Measurements from ENCODE around the gene QRICH1. TPM values are rescaled to one million over a fixed set of nuclear protein-coding genes. Genes with fewer than 3 reads are reported as not detected.

The QRICH1 gene
- total RNA-seq, 1 donor from 2014 or later = 136 TPM

DNA sequence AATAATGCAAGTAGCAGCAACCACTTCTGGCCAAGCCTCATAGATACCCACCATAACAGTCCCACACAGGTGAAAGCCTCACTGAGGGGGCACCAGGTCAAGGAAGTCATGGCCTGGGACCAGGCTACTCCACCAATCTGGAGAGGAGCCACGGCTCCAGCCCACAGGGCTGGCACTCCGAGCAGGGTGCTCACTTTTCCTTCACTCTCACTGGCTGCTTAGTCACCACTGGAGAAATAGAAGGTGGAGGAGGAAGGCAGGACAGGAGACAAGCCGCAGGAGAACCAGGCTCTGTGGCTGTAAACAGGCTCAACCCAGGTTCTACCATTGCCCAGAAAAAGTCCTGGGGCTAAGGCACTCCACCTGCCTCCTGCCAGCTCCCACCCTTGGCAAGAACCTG lies 25.6 kb upstream of the QRICH1 start:
- Mint-ChIP-seq H3K36me3 (ENCODE audit: low read depth, unreplicated experiment) (peaks cover 24% of the 10 kb centered on the region), H3K27me3 (ENCODE audit: unreplicated experiment) (peaks cover 2% of the 10 kb centered on the region), H3K4me3 (ENCODE audit: unreplicated experiment) (no peak overlapping the region), H3K27ac (ENCODE audit: unreplicated experiment) (peak overlapping the region; percentile 92), H3K4me1 (ENCODE audit: unreplicated experiment) (peaks cover 5% of the 10 kb centered on the region), H3K9me3 (ENCODE audit: unreplicated experiment) (no peaks in the 10 kb centered on the region)
- no peak for DNase-seq (ENCODE audit: low spot score)
- TF ChIP-seq, protein P1, sequence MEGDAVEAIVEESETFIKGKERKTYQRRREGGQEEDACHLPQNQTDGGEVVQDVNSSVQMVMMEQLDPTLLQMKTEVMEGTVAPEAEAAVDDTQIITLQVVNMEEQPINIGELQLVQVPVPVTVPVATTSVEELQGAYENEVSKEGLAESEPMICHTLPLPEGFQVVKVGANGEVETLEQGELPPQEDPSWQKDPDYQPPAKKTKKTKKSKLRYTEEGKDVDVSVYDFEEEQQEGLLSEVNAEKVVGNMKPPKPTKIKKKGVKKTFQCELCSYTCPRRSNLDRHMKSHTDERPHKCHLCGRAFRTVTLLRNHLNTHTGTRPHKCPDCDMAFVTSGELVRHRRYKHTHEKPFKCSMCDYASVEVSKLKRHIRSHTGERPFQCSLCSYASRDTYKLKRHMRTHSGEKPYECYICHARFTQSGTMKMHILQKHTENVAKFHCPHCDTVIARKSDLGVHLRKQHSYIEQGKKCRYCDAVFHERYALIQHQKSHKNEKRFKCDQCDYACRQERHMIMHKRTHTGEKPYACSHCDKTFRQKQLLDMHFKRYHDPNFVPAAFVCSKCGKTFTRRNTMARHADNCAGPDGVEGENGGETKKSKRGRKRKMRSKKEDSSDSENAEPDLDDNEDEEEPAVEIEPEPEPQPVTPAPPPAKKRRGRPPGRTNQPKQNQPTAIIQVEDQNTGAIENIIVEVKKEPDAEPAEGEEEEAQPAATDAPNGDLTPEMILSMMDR (IDR thresholded peaks at IDR 0.05; ENCODE audit: unreplicated experiment) = no peak

DNA sequence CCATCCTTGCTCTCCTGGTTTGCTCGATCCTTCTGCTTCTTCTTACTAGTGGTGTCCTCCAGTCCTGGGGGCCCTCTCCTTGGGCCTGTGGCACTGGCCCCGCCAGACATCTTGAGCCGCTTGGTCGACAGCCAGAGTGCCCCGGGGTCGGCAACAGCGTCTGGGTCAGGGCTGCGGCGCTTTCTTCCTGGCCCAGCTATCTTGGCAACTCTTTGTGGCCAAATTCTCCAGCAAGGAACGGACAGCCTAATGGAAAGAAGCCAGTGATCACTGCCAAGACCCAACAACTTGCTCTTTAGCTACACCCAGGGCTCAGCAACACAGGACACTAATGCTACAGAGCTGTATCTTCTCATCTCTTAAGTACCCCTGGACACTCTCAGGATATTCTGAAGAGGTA lies 25.2 kb upstream of the QRICH1 start:
- Mint-ChIP-seq H3K4me1 (ENCODE audit: unreplicated experiment) (peaks cover 5% of the 10 kb centered on the region), H3K27me3 (ENCODE audit: unreplicated experiment) (peaks cover 2% of the 10 kb centered on the region), H3K4me3 (ENCODE audit: unreplicated experiment) (peak overlapping the region; percentile 25), H3K36me3 (ENCODE audit: low read depth, unreplicated experiment) (peaks cover 25% of the 10 kb centered on the region), H3K27ac (ENCODE audit: unreplicated experiment) (peak overlapping the region; percentile 72), H3K9me3 (ENCODE audit: unreplicated experiment) (no peaks in the 10 kb centered on the region)
- no peak for DNase-seq (ENCODE audit: low spot score)
- TF ChIP-seq, protein P1 (IDR thresholded peaks at IDR 0.05; ENCODE audit: unreplicated experiment) = no peak

DNA sequence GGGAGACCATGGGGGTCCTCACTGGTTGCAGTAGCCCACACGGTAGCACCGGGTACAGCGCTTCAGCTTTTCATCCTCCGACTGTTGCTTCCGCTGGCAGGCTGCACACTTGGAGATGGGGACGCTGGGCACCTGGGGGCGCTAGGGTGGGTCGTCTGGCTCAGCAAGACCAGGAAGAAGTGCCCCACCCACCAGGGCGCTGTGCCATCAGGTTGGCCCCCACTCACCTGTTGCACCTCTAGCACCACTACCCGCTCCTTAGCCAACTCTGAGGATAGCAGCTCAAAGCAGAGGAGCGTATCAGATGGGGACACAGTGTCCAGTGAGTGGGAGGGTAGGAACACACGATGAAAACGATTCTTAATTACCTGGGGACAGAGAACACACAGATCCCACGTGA lies 18.4 kb upstream of the QRICH1 start:
- Mint-ChIP-seq H3K4me3 (ENCODE audit: unreplicated experiment) (no peak overlapping the region), H3K27ac (ENCODE audit: unreplicated experiment) (no peak overlapping the region), H3K36me3 (ENCODE audit: low read depth, unreplicated experiment) (peaks cover 45% of the 10 kb centered on the region), H3K4me1 (ENCODE audit: unreplicated experiment) (no peaks in the 10 kb centered on the region), H3K9me3 (ENCODE audit: unreplicated experiment) (no peaks in the 10 kb centered on the region), H3K27me3 (ENCODE audit: unreplicated experiment) (no peaks in the 10 kb centered on the region)
- TF ChIP-seq, protein P1 (IDR thresholded peaks at IDR 0.05; ENCODE audit: unreplicated experiment) = no peak
- no peak for DNase-seq (ENCODE audit: low spot score)

DNA sequence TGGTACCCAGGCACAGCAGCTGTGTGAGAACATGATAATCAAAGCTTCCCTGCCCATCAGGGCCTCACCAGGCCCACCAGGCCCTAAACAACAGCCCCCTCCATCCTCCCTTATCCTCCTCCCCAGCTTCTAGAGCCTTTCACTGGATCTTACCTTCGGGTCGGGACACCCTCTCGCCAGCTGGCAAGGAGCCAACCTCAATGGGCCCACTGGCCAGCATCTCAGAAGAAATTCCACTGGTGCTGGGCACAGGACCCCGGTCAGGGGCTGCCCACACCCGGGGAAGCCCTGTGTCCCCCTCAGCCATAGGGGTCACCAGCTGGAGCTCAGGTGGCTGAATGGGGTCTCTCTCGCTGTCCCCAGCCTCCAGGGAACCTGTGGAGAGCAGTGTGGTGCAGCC lies 17.5 kb upstream of the QRICH1 start:
- H3K4me1 Mint-ChIP-seq (ENCODE audit: unreplicated experiment) = no peaks in the 10 kb centered on the region
- no peak for DNase-seq (ENCODE audit: low spot score)
- no peaks in the 10 kb centered on the region for H3K27me3 Mint-ChIP-seq (ENCODE audit: unreplicated experiment)
- TF ChIP-seq, protein P1 (IDR thresholded peaks at IDR 0.05; ENCODE audit: unreplicated experiment) = no peak
- H3K27ac Mint-ChIP-seq (ENCODE audit: unreplicated experiment) = no peak overlapping the region
- H3K36me3 Mint-ChIP-seq (ENCODE audit: low read depth, unreplicated experiment) = peaks cover 42% of the 10 kb centered on the region
- no peak overlapping the region for H3K4me3 Mint-ChIP-seq (ENCODE audit: unreplicated experiment)
- H3K9me3 Mint-ChIP-seq (ENCODE audit: unreplicated experiment) = no peaks in the 10 kb centered on the region

DNA sequence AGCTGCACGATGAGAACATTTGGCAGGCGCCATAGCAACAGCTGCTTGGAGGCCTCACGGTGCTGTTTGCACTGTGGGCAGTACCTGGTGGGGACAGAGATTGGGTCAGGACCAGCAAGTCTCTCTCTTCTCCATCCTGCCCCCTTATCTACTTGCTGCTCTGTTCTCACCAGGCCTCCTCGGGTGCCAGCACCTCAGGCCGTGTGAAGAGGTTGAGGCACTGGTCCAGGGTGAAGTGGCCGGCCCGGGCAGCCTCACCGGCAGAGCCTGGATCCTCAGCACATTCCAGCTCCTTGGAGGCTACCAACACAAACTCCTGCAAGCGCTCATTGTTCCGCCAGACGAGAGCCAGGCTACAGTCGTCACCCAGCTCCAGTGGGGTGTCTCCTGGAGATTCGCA lies 16.9 kb upstream of the QRICH1 start:
- peaks cover under 1% of the 10 kb centered on the region for H3K27me3 Mint-ChIP-seq (ENCODE audit: unreplicated experiment)
- no peak overlapping the region for H3K4me3 Mint-ChIP-seq (ENCODE audit: unreplicated experiment)
- TF ChIP-seq, protein P1 (IDR thresholded peaks at IDR 0.05; ENCODE audit: unreplicated experiment) = no peak
- H3K36me3 Mint-ChIP-seq (ENCODE audit: low read depth, unreplicated experiment) = peaks cover 41% of the 10 kb centered on the region
- DNase-seq (ENCODE audit: low spot score) = no peak
- no peaks in the 10 kb centered on the region for H3K9me3 Mint-ChIP-seq (ENCODE audit: unreplicated experiment)
- H3K27ac Mint-ChIP-seq (ENCODE audit: unreplicated experiment) = no peak overlapping the region
- peaks cover 3% of the 10 kb centered on the region for H3K4me1 Mint-ChIP-seq (ENCODE audit: unreplicated experiment)
